Omental fat pad (tissue), 4 donors: ENCODE data around the gene CTIF. TPM values are rescaled to one million over a fixed set of nuclear protein-coding genes. Genes with fewer than 3 reads are reported as not detected.

ENCODE experiments used
- ATAC-seq: fragments of 150-250 bp; one replicate; pipeline ENCODE4 v1.9.1; 2016; ENCODE audit warnings: mild to moderate bottlenecking, moderate library complexity; ENCODE audit not compliant: low FRiP score
- DNase-seq: peaks from one replicate; pipeline ENCODE4 v3.0.0-alpha.2; 2019; ENCODE audit warnings: low spot score
- CTCF ChIP-seq, 3 donors: fragments of 450-650 bp; IDR thresholded peaks; one replicate each; pipeline ENCODE4 v1.5.1; 2016 to 2017; ENCODE audit warnings: antibody characterized with exemption in 3 of 3, mild to moderate bottlenecking in 3 of 3, moderate library complexity in 2 of 3
- total RNA-seq, 4 donors: library from RNA; depleted of rRNA; stranded (reverse); fragments of >200 nt; gene quantifications; one replicate each; pipeline ENCODE4 v1.1.0, GENCODE V29; 2016

The CTIF gene
- total RNA-seq, 4 donors from 2014 or later: 57.5 to 94.0 (median 72.4) TPM

DNA sequence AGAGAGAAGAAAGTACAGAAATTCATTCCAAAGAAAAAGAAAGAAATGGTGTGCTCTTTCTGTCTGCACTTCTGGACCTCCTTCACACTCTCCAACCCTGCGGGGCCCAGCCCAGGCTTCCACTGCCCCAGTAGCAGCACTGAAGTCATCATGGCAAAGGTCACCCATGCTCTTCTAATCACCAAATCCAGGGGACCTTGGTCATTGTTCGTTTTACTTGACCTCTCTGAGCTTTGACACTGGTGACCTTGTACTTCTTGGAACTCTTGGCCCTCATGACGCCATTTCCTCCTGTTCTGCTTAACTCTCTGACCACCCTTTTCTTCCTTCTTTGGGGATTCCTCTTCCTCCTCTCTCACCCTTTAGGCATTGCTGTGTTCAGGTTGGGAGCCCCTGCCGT is 306.3 kb downstream of the CTIF start:
- ATAC-seq (no peak), DNase-seq (no peak)
- no peak for TF ChIP-seq CTCF (IDR thresholded peaks at IDR 0.05)

DNA sequence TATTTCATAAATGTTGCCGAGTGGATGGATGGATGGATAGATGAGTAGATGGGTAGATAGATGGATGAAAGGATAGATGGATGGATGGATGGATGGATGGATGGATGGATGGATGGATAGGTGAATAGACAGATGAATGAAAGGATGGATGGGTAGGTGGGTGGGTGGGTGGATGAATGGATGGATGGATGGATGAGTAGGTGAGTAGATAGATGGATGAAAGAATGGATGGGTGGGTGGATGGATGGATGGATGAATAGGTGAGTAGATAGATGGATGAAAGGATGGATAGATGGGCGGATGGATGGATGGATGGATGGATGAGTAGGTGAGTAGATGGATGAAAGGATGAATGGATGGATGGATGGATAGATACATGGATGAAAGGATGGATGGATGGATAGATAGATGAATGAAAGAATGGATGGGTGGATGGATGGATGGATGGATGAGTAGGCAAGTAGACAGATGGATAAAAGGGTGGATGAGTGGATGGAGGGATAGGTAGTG is 307.6 kb downstream of the CTIF start:
- TF ChIP-seq CTCF (IDR thresholded peaks at IDR 0.05): no peak
- DNase-seq (no peak), ATAC-seq (no peak)

- no peak for TF ChIP-seq CTCF (IDR thresholded peaks at IDR 0.05)
These were observed 309.1 kb downstream of the CTIF start for GRCh38 chr18:48847807-48848486.

GRCh38 chr18:48848641-48849143 is 309.9 kb downstream of the CTIF start:
- DNase-seq (no peak), ATAC-seq (no peak)
- TF ChIP-seq CTCF (IDR thresholded peaks at IDR 0.05): no peak

More at GRCh38 chr18:48847807-48848486, 309.1 kb downstream of the CTIF start:
- ATAC-seq: no peak
- DNase-seq: no peak

DNA sequence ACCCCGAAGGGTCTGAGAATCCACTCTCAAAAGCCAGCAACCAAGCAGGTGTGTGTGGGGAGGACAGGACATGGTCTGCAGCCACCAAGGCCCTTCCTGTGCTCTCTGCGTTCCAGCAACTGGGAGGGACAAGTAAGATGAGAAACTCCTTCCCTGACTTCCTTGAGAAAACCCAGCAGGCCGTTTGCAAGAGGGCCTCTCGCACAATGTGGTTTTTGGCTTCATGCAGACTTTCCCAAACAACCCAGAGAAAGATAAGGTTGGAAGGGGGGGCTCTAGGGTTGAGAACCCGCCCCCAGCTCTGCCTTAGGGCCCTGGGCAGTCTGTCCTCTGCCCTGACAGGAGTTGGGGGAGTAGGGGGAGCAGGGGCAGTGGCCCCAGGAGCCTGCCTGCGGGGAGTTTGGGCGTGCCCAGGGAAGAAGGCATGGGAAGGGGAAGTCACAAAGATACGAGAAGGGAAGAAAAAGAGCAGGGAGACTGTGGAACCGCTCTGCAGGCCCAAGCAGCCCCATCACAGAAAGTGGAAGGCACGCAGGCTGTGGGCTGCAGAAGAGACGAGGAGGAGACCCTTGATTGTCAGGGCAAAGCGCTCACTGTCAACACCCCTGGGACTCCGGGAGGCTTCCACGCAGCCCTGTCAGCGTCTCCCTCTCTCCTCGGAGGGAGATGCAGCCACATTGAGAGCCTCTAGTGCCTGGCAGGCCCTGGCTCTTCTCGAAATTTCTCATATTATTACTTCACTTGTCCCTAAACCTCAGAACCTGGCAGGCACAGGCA is 312.2 kb downstream of the CTIF start:
- no peak for DNase-seq
- TF ChIP-seq CTCF (IDR thresholded peaks at IDR 0.05): no peak
- ATAC-seq: no peak

DNA sequence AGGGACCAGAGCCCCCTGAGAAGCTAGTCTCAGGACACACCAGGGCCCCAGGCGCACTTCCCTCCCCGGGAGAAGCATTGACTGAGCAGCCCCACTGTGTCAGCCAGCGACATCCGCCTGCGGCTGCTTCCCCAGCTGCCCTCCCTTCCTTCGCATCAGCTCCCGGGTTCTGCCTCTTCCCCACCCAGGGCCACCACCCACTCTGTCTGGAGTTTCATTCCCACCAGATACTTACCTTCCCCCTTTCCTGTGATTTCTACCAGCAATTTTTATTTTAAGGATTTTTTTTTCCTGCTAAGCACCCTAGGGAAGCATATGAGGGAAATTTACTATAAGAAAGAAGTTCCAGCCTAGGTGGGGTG is 312.7 kb downstream of the CTIF start:
- DNase-seq: no peak
- ATAC-seq: no peak
- no peak for TF ChIP-seq CTCF (IDR thresholded peaks at IDR 0.05)
